Tibial artery (tissue), 4 donors: ENCODE measurements around the gene QSOX1.
A peak's percentile ranks its signal among the peaks of the same experiment; 100 is the strongest.

ENCODE experiments used
- DNase-seq, 2 donors: peaks; one replicate each; pipeline ENCODE4 v3.0.0-alpha.2; 2019
- H3K27ac ChIP-seq, 2 donors: fragments of 200-600 bp; sonication (generic) in 1 of 2; 1 replicate in 1 of 2; 2 replicates in 1 of 2; pipeline ENCODE4 v1.5.1; 2018 to 2019; ENCODE audit warnings: mild to moderate bottlenecking in 1 of 2
- H3K27me3 ChIP-seq, 2 donors: fragments of 200-600 bp; sonication (generic) in 1 of 2; one replicate each; pipeline versions ENCODE4 v1.5.1 to v1.6.0; 2016 to 2019
- H3K36me3 ChIP-seq, 3 donors: fragments of 200-600 bp; sonication (generic) in 2 of 3; one replicate each; pipeline ENCODE4 v1.5.1; 2016 to 2019; ENCODE audit warnings: mild to moderate bottlenecking in 2 of 3
- H3K4me1 ChIP-seq, 4 donors: fragments of 200-600 bp; sonication (generic) in 2 of 4; 1 replicate in 3 of 4; 2 replicates in 1 of 4; pipeline ENCODE4 v1.5.1; 2016 to 2019
- H3K4me3 ChIP-seq, 2 donors: fragments of 200-600 bp; sonication (generic) in 1 of 2; 1 replicate in 1 of 2; 2 replicates in 1 of 2; pipeline ENCODE4 v1.5.1; 2018 to 2019; ENCODE audit warnings: mild to moderate bottlenecking in 2 of 2
- H3K9me3 ChIP-seq, 3 donors: fragments of 200-600 bp; sonication (generic) in 1 of 3; one replicate each; pipeline ENCODE4 v1.5.1; 2016 to 2019
- CTCF ChIP-seq, 2 experiments: fragments of 200-600 bp in 1 of 2; fragments of 450-650 bp in 1 of 2; IDR thresholded peaks; one replicate each; pipeline ENCODE4 v1.5.1; 2017 to 2019; ENCODE audit warnings: antibody characterized with exemption in 2 of 2, mild to moderate bottlenecking in 1 of 2, moderate library complexity in 1 of 2
- intact Hi-C: fragments of 100-400 bp; cut with DNase I; formaldehyde crosslinking; loops from one replicate; pipeline ENCODE4 v1.15.0; 2023; ENCODE audit warnings: low total_unique reads

The QSOX1 gene

GRCh38 chr1:180230791-180231505 lies 76.3 kb downstream of the QSOX1 start:
- no peak for TF ChIP-seq CTCF (IDR thresholded peaks at IDR 0.05)
- H3K27me3 ChIP-seq = peaks cover 3 to 99% of the 10 kb centered on the region in 2 donors
- no peak overlapping the region for H3K27ac ChIP-seq
- peaks cover 0 to 63% (median 59%) of the 10 kb centered on the region in 4 donors for H3K4me1 ChIP-seq
- H3K4me3 ChIP-seq = peak overlapping the region; percentile 47 to 58
- H3K9me3 ChIP-seq = no peaks in the 10 kb centered on the region
- H3K36me3 ChIP-seq = no peaks in the 10 kb centered on the region
- DNase-seq = peak in 1 of 2 donors; percentile 60
- intact Hi-C loops = no loop called here

GRCh38 chr1:180231506-180231921 lies 76.8 kb downstream of the QSOX1 start:
- no peak overlapping the region for H3K27ac ChIP-seq
- H3K27me3 ChIP-seq = peaks cover 3 to 99% of the 10 kb centered on the region in 2 donors
- DNase-seq = no peak
- H3K4me3 ChIP-seq = peak overlapping the region; percentile 47 to 58
- no peaks in the 10 kb centered on the region for H3K9me3 ChIP-seq
- H3K36me3 ChIP-seq = no peaks in the 10 kb centered on the region
- H3K4me1 ChIP-seq = peaks cover 0 to 69% (median 62%) of the 10 kb centered on the region in 4 donors
- TF ChIP-seq CTCF (IDR thresholded peaks at IDR 0.05) = no peak
- intact Hi-C loops = no loop called here

DNA sequence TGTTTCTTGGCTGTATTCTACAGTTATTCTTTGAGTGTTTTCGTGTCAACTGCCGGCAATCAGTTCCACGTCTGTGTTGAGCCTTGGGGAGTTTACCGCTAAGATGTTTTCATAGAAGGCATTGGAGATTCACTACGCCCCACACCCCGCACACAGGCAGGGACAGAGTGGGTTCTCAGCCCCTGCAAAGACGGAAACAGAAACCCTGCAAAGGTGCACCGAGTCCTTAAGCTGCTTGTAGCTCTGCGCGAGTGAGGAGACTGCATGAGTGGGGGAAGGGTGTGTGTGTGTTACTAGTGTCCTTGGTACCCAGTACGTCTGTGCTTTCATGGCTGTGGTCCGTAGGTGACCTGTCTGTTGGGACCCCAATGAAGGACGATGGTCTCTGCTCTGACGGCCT lies 77.3 kb downstream of the QSOX1 start:
- DNase-seq = peak in 1 of 2 donors; percentile 20
- Histone ChIP-seq H3K4me1 (peaks cover 0 to 69% (median 62%) of the 10 kb centered on the region in 4 donors), H3K4me3 (no peak overlapping the region)

GRCh38 chr1:180232521-180233043 lies 77.9 kb downstream of the QSOX1 start:
- Histone ChIP-seq H3K27me3 (peaks cover 3 to 100% of the 10 kb centered on the region in 2 donors), H3K4me3 (no peak overlapping the region), H3K9me3 (no peaks in the 10 kb centered on the region), H3K27ac (no peak overlapping the region), H3K4me1 (peaks cover 0 to 69% (median 62%) of the 10 kb centered on the region in 4 donors), H3K36me3 (no peaks in the 10 kb centered on the region)
- no peak for TF ChIP-seq CTCF (IDR thresholded peaks at IDR 0.05)
- peak in 1 of 2 donors; percentile 43 for DNase-seq
- intact Hi-C loops = no loop called here

More for the DNA sequence above, 77.3 kb downstream of the QSOX1 start:
- H3K9me3 ChIP-seq = no peaks in the 10 kb centered on the region
- peaks cover 3 to 99% of the 10 kb centered on the region in 2 donors for H3K27me3 ChIP-seq
- intact Hi-C loops = no loop called here
- no peak for TF ChIP-seq CTCF (IDR thresholded peaks at IDR 0.05)
- H3K36me3 ChIP-seq = no peaks in the 10 kb centered on the region
- H3K27ac ChIP-seq = no peak overlapping the region

GRCh38 chr1:180233191-180234011 lies 78.7 kb downstream of the QSOX1 start:
- no peaks in the 10 kb centered on the region for H3K36me3 ChIP-seq
- H3K27me3 ChIP-seq = peaks cover 3 to 99% of the 10 kb centered on the region in 2 donors
- H3K9me3 ChIP-seq = no peaks in the 10 kb centered on the region
- DNase-seq = peak in 1 of 2 donors; percentile 52
- intact Hi-C loops = no loop called here
- TF ChIP-seq CTCF (IDR thresholded peaks at IDR 0.05) = no peak
- H3K4me1 ChIP-seq = peaks cover 0 to 69% (median 62%) of the 10 kb centered on the region in 4 donors
- no peak overlapping the region for H3K4me3 ChIP-seq
- H3K27ac ChIP-seq = no peak overlapping the region
